Measurements from ENCODE around the gene UBA5.
"Not testable (repeated sequence)": the region's sequence is repeated elsewhere in the genome, so short reads cannot be mapped to it uniquely, and the experiment has no call there.

UBA5 gene

DNA sequence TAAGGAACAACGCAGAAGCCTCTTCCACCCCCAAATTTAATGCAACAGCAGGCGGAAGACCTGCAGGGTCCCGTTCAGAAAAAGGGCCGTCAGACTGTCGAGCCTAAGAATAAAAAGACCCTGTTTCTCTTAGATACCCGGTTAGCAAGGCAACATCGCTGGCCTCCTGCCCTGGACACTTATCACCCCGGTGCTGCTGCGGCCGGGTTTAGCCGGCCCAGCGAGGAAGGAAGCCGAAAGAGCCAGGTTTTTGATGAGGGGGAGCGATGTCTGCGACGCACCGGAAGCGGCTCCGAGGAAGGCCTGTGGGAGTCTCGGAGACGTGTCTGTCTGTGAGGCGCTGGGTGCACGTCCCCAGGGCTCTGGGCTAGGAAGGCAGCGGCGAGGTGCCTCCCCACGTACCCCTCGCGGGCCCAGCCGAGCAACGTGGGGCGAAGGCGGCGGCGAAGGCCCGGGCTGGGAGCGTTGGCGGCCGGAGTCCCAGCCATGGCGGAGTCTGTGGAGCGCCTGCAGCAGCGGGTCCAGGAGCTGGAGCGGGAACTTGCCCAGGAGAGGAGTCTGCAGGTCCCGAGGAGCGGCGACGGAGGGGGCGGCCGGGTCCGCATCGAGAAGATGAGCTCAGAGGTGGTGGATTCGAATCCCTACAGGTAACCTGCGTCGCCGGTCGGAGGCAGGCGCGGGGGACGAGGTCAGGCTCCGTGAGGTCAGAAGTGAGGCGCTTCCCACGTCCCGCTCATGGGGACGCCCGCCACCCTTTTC lies at the start of gene UBA5:
Gene UBA5 (plus strand): TSS at position 278 of the 759 bp plus-strand sequence. CDS start 209 bp downstream, at position 487.
- DNase-seq (ENCODE audit: low read depth in 2 of 2) = peak in 1 of 2 donors; percentile 35

GRCh38 chr3:132615301-132615700 lies 44.8 kb upstream of the UBA5 start:
- not testable (repeated sequence) for DNase-seq (ENCODE audit: low read depth in 2 of 2)

DNA sequence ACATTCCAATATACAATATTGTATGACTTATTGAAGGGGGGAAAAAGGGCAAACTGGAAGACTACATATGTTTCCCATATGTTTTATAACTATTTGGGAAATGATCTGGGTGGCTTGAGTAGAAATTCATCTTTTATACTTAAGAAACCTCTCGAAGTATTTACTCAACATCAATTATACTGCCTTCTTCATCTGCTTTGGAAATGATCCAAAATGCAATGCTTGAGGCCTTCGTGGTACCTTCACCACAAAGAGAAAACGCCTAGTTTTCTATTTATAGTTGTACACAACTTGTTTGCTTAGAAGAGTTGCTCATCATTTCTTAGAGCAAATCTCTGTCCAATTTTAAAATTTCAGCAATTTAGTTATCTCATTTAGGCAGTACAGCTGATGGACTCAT lies 44.2 kb upstream of the UBA5 start:
- no peak for DNase-seq (ENCODE audit: low read depth in 2 of 2)

- no peak for DNase-seq (ENCODE audit: low read depth in 2 of 2)
Observed at GRCh38 chr3:132616780-132617179, 43.3 kb upstream of the UBA5 start.

DNA sequence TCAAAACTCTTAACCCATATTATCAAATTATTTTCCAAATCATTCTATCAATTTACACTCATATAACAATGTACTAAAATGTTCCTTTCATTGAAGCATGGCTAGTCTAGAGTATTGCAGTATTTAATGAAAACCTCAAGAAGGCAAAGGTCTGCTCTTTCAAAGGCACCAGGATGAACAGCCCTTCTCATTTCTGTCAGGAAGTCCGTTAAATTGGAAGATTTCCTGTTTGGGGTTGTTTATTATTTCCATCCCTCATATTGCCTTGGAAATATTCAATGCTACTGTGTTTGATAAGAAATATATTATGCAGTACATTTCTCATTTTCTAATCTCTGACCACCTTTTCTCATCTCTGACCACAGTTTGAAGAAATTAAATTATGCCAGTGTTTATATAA lies 38.0 kb upstream of the UBA5 start:
- DNase-seq (ENCODE audit: low read depth in 2 of 2) = no peak

DNA sequence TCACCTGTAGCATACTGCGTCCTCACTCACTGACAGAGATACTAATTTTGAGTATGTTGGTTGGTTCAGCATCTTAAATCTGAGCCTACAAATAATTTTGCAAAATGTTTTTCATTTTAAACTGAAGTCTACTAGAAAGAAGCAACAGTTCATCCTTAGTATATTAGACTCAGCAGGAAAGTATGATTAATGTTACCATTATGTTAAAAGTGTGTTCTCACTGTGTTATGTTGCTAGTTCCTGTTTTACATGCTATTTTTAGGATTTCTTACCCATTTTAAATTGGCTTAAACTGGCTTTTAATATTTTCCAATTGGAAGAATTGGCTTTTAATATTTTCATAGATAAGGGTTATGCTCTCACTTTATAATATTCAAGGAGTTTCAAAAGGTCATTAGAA lies 37.4 kb upstream of the UBA5 start:
- DNase-seq (ENCODE audit: low read depth in 2 of 2) = no peak

DNA sequence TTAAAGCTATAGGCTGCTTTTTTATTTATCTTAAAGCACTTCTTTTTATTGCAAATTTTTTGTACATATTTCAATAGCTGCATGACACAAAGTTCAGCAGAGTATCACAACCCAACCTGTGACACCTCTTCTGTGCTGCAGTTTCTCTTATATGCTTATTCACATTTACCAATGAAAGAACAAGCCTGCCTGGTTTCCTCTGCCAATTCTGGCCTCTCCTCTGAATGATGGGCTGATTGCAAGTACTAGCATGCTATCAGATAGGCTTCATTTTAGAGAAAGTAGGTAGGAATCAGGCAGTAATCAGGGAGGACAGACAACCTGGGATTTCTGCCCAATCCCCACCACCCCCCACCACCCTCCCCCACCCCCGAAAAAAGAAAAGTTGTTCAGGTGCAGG lies 36.5 kb upstream of the UBA5 start:
- DNase-seq (ENCODE audit: low read depth in 2 of 2) = no peak

DNA sequence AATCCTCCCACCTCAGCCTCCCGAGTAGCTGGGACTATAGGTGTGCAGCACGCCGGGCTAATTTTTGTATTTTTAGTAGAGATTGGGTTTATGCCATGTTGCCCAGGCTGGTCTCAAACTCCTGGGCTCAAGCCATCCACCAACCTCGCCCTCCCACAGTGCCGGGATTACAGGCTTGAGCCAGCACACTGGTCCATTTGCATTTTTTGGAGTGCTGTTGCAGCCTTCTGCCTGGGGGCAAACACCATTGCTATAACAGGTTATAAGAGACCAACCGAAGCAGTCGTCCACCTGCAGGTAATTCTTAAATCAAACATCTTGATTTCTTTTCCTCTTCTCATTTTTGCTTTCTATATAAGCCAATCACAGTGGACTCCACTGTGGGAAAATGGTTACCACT lies 35.3 kb upstream of the UBA5 start:
- no peak for DNase-seq (ENCODE audit: low read depth in 2 of 2)

- no peak for DNase-seq (ENCODE audit: low read depth in 2 of 2)
Observed at GRCh38 chr3:132625613-132626012, 34.5 kb upstream of the UBA5 start.

GRCh38 chr3:132626955-132627354 lies 33.2 kb upstream of the UBA5 start:
- no peak for DNase-seq (ENCODE audit: low read depth in 2 of 2)

GRCh38 chr3:132628157-132628556 lies 32.0 kb upstream of the UBA5 start:
- no peak for DNase-seq (ENCODE audit: low read depth in 2 of 2)

- DNase-seq (ENCODE audit: low read depth in 2 of 2) = no peak
Observed at GRCh38 chr3:132629928-132630327, 30.2 kb upstream of the UBA5 start.

GRCh38 chr3:132630612-132631011 lies 29.5 kb upstream of the UBA5 start:
- no peak for DNase-seq (ENCODE audit: low read depth in 2 of 2)

GRCh38 chr3:132635052-132635451 lies 25.1 kb upstream of the UBA5 start:
- DNase-seq (ENCODE audit: low read depth in 2 of 2) = no peak

GRCh38 chr3:132637590-132637989 lies 22.5 kb upstream of the UBA5 start:
- no peak for DNase-seq (ENCODE audit: low read depth in 2 of 2)

DNA sequence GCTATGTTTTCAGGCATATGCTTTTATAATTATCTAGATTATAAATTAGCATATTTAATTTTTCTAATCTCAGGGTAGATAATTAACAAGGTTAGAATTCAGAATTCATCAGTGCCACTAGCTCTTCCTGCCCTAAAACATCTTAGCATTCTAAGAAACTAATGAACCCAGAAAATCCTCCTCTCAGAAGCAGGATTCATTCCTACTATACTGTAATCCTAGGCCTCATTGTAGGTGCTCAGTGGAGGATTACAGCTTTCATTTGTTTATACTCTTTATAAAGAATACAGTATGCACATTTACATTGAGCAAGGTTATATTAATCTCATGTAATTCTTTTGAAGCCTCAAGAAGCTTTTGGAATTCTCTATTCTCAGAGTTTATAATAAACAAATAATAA lies 21.4 kb upstream of the UBA5 start:
- DNase-seq (ENCODE audit: low read depth in 2 of 2) = no peak

DNA sequence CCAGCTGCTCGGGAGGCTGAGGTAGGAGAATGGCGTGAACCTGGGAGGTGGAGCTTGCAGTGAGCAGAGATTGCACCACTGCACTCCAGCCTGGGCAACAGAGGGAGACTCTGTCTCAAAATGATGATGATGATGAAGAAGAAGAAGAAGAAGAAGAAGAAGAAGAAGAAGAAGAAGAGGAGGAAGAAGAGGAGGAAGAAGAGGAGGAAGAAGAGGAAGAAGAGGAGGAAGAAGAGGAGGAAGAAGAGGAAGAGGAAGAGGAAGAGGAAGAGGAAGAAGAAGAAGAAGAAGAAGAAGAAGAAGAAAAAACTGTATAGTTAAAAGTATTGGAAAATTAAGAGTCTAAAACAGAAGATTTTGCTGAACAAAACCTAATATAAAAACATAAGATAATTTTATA lies 18.7 kb upstream of the UBA5 start:
- not testable (repeated sequence) for DNase-seq (ENCODE audit: low read depth in 2 of 2)

DNA sequence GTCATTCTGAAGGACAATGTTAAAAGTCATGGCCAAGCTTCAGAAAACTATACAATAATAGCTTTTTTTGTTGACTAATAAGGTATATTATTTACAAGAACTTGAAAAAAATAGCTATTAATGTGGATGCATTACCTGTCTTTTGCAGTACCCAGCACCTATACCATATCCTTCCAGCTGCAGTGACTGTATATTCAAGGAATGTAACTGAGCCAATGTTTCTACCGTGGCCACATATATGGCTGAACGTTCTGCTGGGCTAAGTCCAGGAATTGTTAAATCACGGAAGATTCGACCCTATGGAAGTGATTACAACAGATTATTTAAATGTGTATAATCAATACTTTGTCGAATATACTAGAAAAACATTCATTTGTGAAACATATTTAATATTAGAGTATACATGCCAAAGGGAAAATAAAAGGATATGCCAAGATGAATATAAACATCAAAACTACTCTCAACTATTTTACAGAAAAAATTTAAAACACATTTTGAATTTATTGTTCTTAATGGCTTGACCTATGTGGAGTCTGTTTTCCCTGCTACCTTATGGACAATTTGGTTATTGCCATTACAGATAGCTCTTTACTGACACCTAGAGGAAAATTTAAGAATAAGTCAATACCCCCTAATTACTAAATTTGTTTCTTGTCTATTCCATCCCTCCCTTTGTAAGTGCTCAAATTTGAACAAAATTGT lies 18.1 kb upstream of the UBA5 start:
- DNase-seq (ENCODE audit: low read depth in 2 of 2) = no peak

DNA sequence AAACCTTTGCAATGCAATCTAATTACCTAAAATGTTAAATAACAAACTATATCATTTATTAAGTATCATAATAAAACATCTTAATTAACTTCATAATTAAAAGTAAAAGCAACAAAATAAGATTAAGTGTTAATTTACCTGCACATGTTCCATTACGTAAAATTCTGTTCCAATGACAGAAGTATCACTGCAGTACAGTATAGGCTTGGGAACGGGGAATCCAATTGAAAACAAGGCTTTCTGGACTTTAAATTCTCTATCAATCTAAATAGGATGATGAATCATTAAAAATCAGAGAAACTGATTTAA lies 17.6 kb upstream of the UBA5 start:
- no peak for DNase-seq (ENCODE audit: low read depth in 2 of 2)

DNA sequence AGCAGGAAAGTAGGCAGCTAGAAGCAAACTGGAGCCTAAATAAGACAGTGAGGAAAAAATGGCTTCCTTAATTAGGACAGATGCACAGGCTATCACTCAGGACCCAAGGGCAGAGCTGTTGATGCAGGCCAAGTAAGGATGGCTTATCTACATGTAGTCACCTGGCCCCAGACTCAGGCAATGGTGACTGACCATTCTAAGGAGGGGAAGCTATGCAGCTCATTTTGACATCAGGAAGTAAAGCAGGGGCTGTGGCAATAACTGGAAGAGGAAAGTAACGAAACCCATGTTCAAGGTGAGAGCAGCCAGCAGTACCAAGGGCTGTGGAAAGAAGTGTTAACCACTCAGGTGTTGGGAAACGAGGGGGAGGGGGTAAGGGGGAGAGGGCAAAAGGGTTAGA lies 16.8 kb upstream of the UBA5 start:
- no peak for DNase-seq (ENCODE audit: low read depth in 2 of 2)

DNA sequence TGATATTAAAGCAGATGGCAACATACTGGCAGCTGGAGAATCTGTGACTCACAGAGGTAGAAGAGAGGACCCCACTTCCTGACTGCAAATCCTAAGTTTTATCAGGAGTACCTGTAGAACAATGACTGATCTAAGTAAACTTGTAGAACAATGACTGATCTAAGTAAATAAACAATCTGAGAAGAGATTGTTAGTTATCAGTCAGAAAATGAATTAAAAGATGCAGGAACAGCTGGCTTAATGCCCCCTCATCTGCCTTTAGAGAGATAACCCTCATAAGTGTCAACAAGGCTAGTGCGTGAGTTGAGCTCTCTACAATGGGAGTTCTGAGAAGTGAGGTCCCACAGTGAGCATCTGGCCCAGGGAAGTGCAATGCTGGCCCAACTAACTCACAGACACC lies 15.1 kb upstream of the UBA5 start:
- no peak for DNase-seq (ENCODE audit: low read depth in 2 of 2)

DNA sequence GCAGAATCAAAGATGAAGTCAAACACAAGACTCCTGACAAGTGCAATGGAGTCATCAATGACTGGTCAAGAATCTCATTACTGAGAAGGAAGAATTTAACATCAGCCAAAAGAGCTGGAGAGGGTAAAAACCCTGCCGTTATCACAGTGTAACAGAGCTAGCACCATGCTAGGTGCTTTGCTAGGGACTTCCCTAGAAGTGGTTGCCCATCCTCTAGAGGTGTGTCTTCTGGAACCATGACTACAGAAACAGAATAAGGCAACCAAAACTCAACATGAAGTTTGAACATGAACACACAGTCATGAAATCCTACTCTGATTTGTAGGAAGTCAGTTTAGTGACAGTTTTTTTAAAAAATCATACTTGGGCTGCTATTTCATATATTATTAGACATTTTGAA lies 10.0 kb upstream of the UBA5 start:
- DNase-seq (ENCODE audit: low read depth in 2 of 2) = no peak

DNA sequence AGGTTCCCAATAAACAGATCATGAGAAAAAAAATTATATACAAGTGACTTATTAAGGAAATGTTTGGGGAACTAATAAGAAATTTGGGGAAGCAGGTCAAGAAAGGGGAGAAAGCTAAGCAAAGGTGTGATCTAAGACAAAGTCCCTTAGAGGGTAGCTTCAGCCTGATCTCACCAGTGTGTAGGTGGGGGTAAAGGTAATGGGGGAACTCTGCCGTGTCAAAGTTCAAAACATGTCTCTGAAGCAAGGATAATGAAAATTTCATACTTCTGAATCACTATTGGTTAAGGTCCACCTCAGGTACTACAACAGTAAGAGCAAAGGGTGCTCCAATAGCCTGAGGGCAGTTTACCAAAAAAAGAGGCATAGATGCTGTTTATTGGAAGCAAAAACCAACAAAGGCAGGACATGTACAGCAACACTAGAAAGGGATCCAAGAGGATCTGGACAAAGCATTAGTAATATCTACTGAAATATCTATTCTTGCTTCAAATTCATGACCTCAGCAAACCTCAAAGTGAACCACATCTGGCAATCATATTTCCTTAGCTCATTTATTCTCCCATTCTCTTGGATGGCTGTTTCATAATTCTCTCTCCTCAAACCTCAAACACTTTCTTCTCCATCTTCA lies 7.4 kb upstream of the UBA5 start:
- DNase-seq (ENCODE audit: low read depth in 2 of 2) = no peak
